ENCODE measurements around the gene MED13L. TPM values are rescaled to one million over a fixed set of nuclear protein-coding genes. Genes with fewer than 3 reads are reported as not detected.

Gene MED13L
- total RNA-seq, 1 experiment from 2014 or later: 94.1 TPM

DNA sequence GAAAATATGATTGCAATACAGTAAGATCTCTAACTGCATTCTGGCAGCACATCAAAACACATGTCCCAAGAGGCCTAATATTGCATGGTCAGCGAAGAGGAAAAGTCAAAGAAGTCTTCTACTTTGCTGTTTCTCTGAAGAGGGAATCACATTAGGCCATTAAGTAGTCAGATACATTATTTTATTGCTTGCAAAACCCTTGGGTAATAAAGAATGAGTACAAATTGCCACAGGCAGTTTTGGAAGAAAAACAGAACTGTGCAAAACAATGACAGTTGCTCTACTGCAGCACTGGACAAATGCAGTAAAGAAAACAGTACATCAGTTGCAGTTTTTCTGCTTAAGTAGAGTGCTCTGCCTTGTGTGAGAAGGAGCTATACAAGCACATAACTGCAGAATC lies 211.9 kb downstream of the MED13L start:
- peaks cover 26% of the 10 kb centered on the region for H3K4me1 ChIP-seq (ENCODE audit: insufficient read depth, low read length, poor library complexity, severe bottlenecking)
- H3K27me3 ChIP-seq (replicated peaks; ENCODE audit: insufficient read depth, low read depth, low read length, poor library complexity): no peaks in the 10 kb centered on the region
- H3K9me3 ChIP-seq (ENCODE audit: low read depth, low read length, poor library complexity, severe bottlenecking): no peaks in the 10 kb centered on the region
- no peak for TF ChIP-seq EZH2 (IDR thresholded peaks at IDR 0.05; ENCODE audit: borderline replicate concordance, low read depth, low read length, poor library complexity, severe bottlenecking)
- TF ChIP-seq, protein P1, sequence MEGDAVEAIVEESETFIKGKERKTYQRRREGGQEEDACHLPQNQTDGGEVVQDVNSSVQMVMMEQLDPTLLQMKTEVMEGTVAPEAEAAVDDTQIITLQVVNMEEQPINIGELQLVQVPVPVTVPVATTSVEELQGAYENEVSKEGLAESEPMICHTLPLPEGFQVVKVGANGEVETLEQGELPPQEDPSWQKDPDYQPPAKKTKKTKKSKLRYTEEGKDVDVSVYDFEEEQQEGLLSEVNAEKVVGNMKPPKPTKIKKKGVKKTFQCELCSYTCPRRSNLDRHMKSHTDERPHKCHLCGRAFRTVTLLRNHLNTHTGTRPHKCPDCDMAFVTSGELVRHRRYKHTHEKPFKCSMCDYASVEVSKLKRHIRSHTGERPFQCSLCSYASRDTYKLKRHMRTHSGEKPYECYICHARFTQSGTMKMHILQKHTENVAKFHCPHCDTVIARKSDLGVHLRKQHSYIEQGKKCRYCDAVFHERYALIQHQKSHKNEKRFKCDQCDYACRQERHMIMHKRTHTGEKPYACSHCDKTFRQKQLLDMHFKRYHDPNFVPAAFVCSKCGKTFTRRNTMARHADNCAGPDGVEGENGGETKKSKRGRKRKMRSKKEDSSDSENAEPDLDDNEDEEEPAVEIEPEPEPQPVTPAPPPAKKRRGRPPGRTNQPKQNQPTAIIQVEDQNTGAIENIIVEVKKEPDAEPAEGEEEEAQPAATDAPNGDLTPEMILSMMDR (conservative IDR thresholded peaks at IDR 0.05; ENCODE audit: low read depth, low read length): no peak
- no peak for DNase-seq (ENCODE audit: low spot score)
- BruUV-seq (replicated peaks): no TSS peak
- H3K27ac ChIP-seq (ENCODE audit: low read depth, low read length, poor library complexity, severe bottlenecking): no peak overlapping the region
- no peaks in the 10 kb centered on the region for H3K36me3 ChIP-seq (ENCODE audit: insufficient read depth, low read length, poor library complexity, severe bottlenecking)
- H3K4me3 ChIP-seq (ENCODE audit: low read depth, low read length, poor library complexity, severe bottlenecking): no peak overlapping the region
- ChIA-PET POLR2A (ENCODE audit: low non-redundant PET) (interaction anchor here (0.5 kb wide), 1 partner anchor 281 kb away, joined by 4 read pairs; no protein-coding TSS in a partner anchor), CTCF (no interaction called here)
- intact Hi-C loops (cut with micrococcal nuclease; ENCODE audit: unreplicated experiment): loop anchor here (5.0 kb wide), 1 partner anchor 212 kb away; the partner anchor contains the start of gene MED13L

DNA sequence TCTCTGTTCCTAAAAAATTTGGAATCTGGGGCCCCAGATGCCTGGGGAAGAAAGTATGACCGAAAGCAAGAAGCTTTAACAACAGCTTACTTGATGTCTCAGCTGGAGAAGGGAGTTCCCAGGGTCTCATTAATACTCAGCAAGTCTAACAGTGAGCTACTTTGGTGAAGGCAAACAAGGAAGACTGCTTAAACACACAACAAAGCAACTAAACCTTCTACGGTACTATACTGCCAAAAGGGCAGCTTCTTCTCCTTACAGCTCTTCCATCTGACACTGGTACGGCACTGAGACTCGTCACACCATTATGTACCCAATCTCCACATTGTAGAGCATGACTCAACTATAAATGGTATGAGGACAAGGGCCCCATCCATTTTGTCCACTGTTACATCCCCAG lies 213.0 kb downstream of the MED13L start:
- Histone ChIP-seq H3K4me3 (ENCODE audit: low read depth, low read length, poor library complexity, severe bottlenecking) (no peak overlapping the region), H3K36me3 (ENCODE audit: insufficient read depth, low read length, poor library complexity, severe bottlenecking) (no peaks in the 10 kb centered on the region), H3K4me1 (ENCODE audit: insufficient read depth, low read length, poor library complexity, severe bottlenecking) (peaks cover 26% of the 10 kb centered on the region), H3K27me3 (replicated peaks; ENCODE audit: insufficient read depth, low read depth, low read length, poor library complexity) (no peaks in the 10 kb centered on the region), H3K9me3 (ENCODE audit: low read depth, low read length, poor library complexity, severe bottlenecking) (no peaks in the 10 kb centered on the region), H3K27ac (ENCODE audit: low read depth, low read length, poor library complexity, severe bottlenecking) (no peak overlapping the region)
- no peak for DNase-seq (ENCODE audit: low spot score)
- BruUV-seq (replicated peaks): no TSS peak
- TF ChIP-seq, protein P1 (conservative IDR thresholded peaks at IDR 0.05; ENCODE audit: low read depth, low read length): no peak
- no peak for TF ChIP-seq EZH2 (IDR thresholded peaks at IDR 0.05; ENCODE audit: borderline replicate concordance, low read depth, low read length, poor library complexity, severe bottlenecking)
- POLR2A ChIA-PET (ENCODE audit: low non-redundant PET): no interaction called here
- CTCF ChIA-PET: no interaction called here
- intact Hi-C loops (cut with micrococcal nuclease; ENCODE audit: unreplicated experiment): no loop called here

DNA sequence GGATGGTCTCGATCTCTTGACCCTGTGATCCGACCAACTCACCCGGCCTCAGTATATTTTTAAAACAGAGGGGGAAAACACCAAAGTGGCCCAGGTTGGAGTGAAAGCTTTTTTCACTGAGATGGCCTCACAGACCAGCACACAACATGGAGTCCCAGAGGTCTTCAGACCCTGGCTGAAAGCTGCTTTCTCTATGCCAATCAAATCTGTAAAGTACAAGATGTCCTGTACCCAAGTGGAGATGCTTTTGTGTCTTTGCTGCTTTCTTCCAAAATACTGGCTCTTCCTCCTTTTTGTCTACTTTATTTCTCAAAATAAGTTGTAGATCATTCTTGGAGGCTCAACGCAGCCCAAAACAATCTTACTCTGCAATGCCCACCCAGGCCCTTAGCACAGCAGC lies 214.8 kb downstream of the MED13L start:
- no peak for DNase-seq (ENCODE audit: low spot score)
- no peaks in the 10 kb centered on the region for H3K36me3 ChIP-seq (ENCODE audit: insufficient read depth, low read length, poor library complexity, severe bottlenecking)
- ChIA-PET CTCF (no interaction called here), POLR2A (ENCODE audit: low non-redundant PET) (no interaction called here)
- H3K4me3 ChIP-seq (ENCODE audit: low read depth, low read length, poor library complexity, severe bottlenecking): no peak overlapping the region
- H3K9me3 ChIP-seq (ENCODE audit: low read depth, low read length, poor library complexity, severe bottlenecking): no peaks in the 10 kb centered on the region
- BruUV-seq (replicated peaks): no TSS peak
- H3K27me3 ChIP-seq (replicated peaks; ENCODE audit: insufficient read depth, low read depth, low read length, poor library complexity): no peaks in the 10 kb centered on the region
- intact Hi-C loops (cut with micrococcal nuclease; ENCODE audit: unreplicated experiment): no loop called here
- H3K27ac ChIP-seq (ENCODE audit: low read depth, low read length, poor library complexity, severe bottlenecking): no peak overlapping the region
- TF ChIP-seq, protein P1 (conservative IDR thresholded peaks at IDR 0.05; ENCODE audit: low read depth, low read length): no peak
- no peak for TF ChIP-seq EZH2 (IDR thresholded peaks at IDR 0.05; ENCODE audit: borderline replicate concordance, low read depth, low read length, poor library complexity, severe bottlenecking)
- H3K4me1 ChIP-seq (ENCODE audit: insufficient read depth, low read length, poor library complexity, severe bottlenecking): peaks cover 29% of the 10 kb centered on the region

Data from A673 (cell line).